ENCODE data around the gene SASS6. TPM values are rescaled to one million over a fixed set of nuclear protein-coding genes. Genes with fewer than 3 reads are reported as not detected.

The SASS6 gene
- total RNA-seq, 4 donors from 2014 or later = 0.84 to 2.7 (median 1.8) TPM

GRCh38 chr1:100070201-100070939 is 62.4 kb downstream of the SASS6 start:
- H3K4me3 ChIP-seq (ENCODE audit: low read depth, poor library complexity, severe bottlenecking) = no peak overlapping the region
- no peak for TF ChIP-seq CTCF (IDR thresholded peaks at IDR 0.05)
- no peak for TF ChIP-seq POLR2A (IDR thresholded peaks at IDR 0.05)
- DNase-seq (ENCODE audit: low spot score in 2 of 2) = peak in 1 of 2 donors; percentile 75
- intact Hi-C loops (cut with DNase I; ENCODE audit: low total_unique reads) = no loop called here
- 97% methylated on average over 5 of the region's 5 CpGs for WGBS, 2 donors

- DNase-seq (ENCODE audit: low spot score in 2 of 2) = no peak
- intact Hi-C loops (cut with DNase I; ENCODE audit: low total_unique reads) = loop anchor here (5.0 kb wide), 1 partner anchor 949 kb away; no protein-coding TSS in a partner anchor
- WGBS, 2 donors = 90 to 95% methylated on average over 2 of the region's 2 CpGs
- H3K4me3 ChIP-seq (ENCODE audit: low read depth, poor library complexity, severe bottlenecking) = no peak overlapping the region
- TF ChIP-seq CTCF (IDR thresholded peaks at IDR 0.05) = no peak
- TF ChIP-seq POLR2A (IDR thresholded peaks at IDR 0.05) = no peak
These were observed 66.8 kb downstream of the SASS6 start for GRCh38 chr1:100065969-100066227.

GRCh38 chr1:100065183-100065968 is 67.4 kb downstream of the SASS6 start:
- WGBS, 2 donors = 76 to 81% methylated on average over 1 of the region's 1 CpG
- intact Hi-C loops (cut with DNase I; ENCODE audit: low total_unique reads) = loop anchor here (5.0 kb wide), 1 partner anchor 948 kb away; no protein-coding TSS in a partner anchor
- TF ChIP-seq CTCF (IDR thresholded peaks at IDR 0.05) (no peak), POLR2A (IDR thresholded peaks at IDR 0.05) (no peak)
- H3K4me3 ChIP-seq (ENCODE audit: low read depth, poor library complexity, severe bottlenecking) = no peak overlapping the region
- DNase-seq (ENCODE audit: low spot score in 2 of 2) = no peak

GRCh38 chr1:100061681-100062080 is 71.0 kb downstream of the SASS6 start:
- no peak overlapping the region for H3K4me3 ChIP-seq (ENCODE audit: low read depth, poor library complexity, severe bottlenecking)
- 97 to 98% methylated on average over 3 of the region's 3 CpGs for WGBS, 2 donors
- intact Hi-C loops (cut with DNase I; ENCODE audit: low total_unique reads) = no loop called here
- no peak for TF ChIP-seq CTCF (IDR thresholded peaks at IDR 0.05)
- TF ChIP-seq POLR2A (IDR thresholded peaks at IDR 0.05) = no peak
- no peak for DNase-seq (ENCODE audit: low spot score in 2 of 2)

- no peak for DNase-seq (ENCODE audit: low spot score in 2 of 2)
- no peak for TF ChIP-seq CTCF (IDR thresholded peaks at IDR 0.05)
- no peak for TF ChIP-seq POLR2A (IDR thresholded peaks at IDR 0.05)
- intact Hi-C loops (cut with DNase I; ENCODE audit: low total_unique reads) = no loop called here
- no peak overlapping the region for H3K4me3 ChIP-seq (ENCODE audit: low read depth, poor library complexity, severe bottlenecking)
- 91 to 98% methylated on average over 4 of the region's 4 CpGs for WGBS, 2 donors
These were observed 79.0 kb downstream of the SASS6 start for GRCh38 chr1:100053727-100054126.

Measured in lower leg skin (tissue), 4 donors.